Mesothelial cell of epicardium (in vitro differentiated cells): ENCODE results near the gene C1QTNF1. TPM values are rescaled to one million over a fixed set of nuclear protein-coding genes. Genes with fewer than 3 reads are reported as not detected.

Experiments used
- DNase-seq, 2 experiments: peaks; one replicate each; pipeline ENCODE4 v3.0.0; 2021; ENCODE audit warnings: low spot score in 2 of 2; ENCODE audit not compliant: unreplicated experiment in 2 of 2
- H3K27ac Mint-ChIP-seq: 2 replicates; pipeline ENCODE4 v1.8.0; 2021; ENCODE audit warnings: mixed read lengths
- H3K27me3 Mint-ChIP-seq: 2 replicates; pipeline ENCODE4 v1.8.0; 2021; ENCODE audit warnings: low read depth, mixed read lengths
- H3K36me3 Mint-ChIP-seq: 2 replicates; pipeline ENCODE4 v1.8.0; 2021; ENCODE audit warnings: mixed read lengths
- H3K4me1 Mint-ChIP-seq: 2 replicates; pipeline ENCODE4 v1.8.0; 2021; ENCODE audit warnings: mixed read lengths
- H3K4me3 Mint-ChIP-seq: 2 replicates; pipeline ENCODE4 v1.8.0; 2021; ENCODE audit warnings: mild to moderate bottlenecking, moderate library complexity, mixed read lengths
- H3K9me3 Mint-ChIP-seq: 2 replicates; pipeline ENCODE4 v1.8.0; 2021; ENCODE audit warnings: mixed read lengths
- total RNA-seq: library from RNA; stranded (reverse); gene quantifications from 3 replicates; pipeline ENCODE4 v1.2.1, GENCODE V29; 2021
- TF ChIP-seq, protein P1 (sequence below): fragments of 200-600 bp; sonication (generic); IDR thresholded peaks from one replicate; pipeline ENCODE4 v1.5.0; 2021; ENCODE audit warnings: antibody characterized with exemption; ENCODE audit not compliant: unreplicated experiment

Gene C1QTNF1
- total RNA-seq, 1 donor from 2014 or later = 22.1 TPM

DNA sequence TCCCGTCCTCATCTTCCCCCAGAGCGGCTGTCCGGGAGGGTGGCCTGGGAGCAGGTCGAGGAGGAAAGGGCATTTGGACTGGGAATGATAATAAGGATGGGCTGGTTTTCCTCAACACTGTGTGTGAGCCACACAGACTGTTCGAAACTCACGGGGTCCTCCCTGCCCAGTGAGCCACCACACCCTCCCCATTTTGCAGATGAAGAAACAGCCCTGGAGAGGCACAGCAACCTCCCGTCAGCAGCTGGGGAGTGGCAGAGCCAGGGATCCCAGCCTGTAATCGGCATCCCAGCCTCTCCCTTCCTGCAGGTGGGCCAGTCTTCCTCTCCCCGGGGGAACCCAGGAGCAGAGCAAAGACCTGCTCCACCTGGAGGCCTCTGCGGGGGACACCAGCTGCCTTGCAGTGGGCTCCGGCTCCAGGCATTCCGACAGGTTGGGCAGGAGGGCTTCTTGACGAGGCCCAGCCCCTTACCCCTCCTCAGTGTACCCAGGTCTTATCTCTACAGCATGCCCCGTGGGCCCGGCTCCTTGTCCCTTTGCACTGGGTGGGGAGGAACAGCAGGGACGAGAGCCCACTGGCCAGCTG lies 74.4 kb downstream of the C1QTNF1 start:
- no peak for DNase-seq
- Mint-ChIP-seq H3K36me3 (no peaks in the 10 kb centered on the region), H3K27me3 (peaks cover 78% of the 10 kb centered on the region), H3K4me3 (no peak overlapping the region), H3K9me3 (no peaks in the 10 kb centered on the region), H3K4me1 (peaks cover 3% of the 10 kb centered on the region), H3K27ac (no peak overlapping the region)
- TF ChIP-seq, protein P1, sequence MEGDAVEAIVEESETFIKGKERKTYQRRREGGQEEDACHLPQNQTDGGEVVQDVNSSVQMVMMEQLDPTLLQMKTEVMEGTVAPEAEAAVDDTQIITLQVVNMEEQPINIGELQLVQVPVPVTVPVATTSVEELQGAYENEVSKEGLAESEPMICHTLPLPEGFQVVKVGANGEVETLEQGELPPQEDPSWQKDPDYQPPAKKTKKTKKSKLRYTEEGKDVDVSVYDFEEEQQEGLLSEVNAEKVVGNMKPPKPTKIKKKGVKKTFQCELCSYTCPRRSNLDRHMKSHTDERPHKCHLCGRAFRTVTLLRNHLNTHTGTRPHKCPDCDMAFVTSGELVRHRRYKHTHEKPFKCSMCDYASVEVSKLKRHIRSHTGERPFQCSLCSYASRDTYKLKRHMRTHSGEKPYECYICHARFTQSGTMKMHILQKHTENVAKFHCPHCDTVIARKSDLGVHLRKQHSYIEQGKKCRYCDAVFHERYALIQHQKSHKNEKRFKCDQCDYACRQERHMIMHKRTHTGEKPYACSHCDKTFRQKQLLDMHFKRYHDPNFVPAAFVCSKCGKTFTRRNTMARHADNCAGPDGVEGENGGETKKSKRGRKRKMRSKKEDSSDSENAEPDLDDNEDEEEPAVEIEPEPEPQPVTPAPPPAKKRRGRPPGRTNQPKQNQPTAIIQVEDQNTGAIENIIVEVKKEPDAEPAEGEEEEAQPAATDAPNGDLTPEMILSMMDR = no peak

Other genes with a start within 250 kb of the C1QTNF1 start
- gene CYTH1, start 241.9 kb upstream of the C1QTNF1 start, total RNA-seq = 40.3 to 44.3 TPM (median 42.8 TPM) in 3 replicates
- gene USP36, start 183.4 kb upstream of the C1QTNF1 start, total RNA-seq = 62.0 to 63.0 TPM (median 62.5 TPM) in 3 replicates
- 3.2 to 4.2 TPM (median 3.8 TPM) in 3 replicates for gene CEP295NL, start 121.0 kb upstream of the C1QTNF1 start, total RNA-seq
- 106 to 109 TPM (median 106 TPM) in 3 replicates for gene TIMP2, start 98.8 kb upstream of the C1QTNF1 start, total RNA-seq
- 373 to 393 TPM (median 375 TPM) in 3 replicates for gene LGALS3BP, start 44.2 kb upstream of the C1QTNF1 start, total RNA-seq
- 64.2 to 79.3 TPM (median 68.2 TPM) in 3 replicates for gene CANT1, start 14.4 kb upstream of the C1QTNF1 start, total RNA-seq
- 72.5 to 77.7 TPM (median 76.2 TPM) in 3 replicates for gene ENGASE, start 50.7 kb downstream of the C1QTNF1 start, total RNA-seq